ENCODE results near the gene CALHM4.

DNA sequence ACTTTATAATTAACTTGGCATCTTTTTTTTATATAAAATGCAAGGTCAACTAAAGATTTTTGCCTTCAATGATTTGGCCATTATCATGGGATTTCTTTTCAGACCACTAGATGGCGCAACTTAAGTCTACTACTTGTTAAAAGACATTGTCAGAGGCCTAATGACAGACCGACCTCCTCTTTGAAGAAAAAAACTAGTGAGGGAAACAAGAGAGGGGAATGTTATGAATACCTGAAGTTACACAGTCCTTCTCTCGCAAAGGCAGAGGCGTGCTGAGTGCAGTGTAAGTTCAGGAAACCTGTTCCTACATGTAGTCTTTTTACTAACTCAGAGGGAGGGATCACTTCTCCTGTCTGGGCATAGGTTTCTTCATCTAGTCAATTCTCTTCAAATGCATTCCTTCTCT is 17.3 kb upstream of the CALHM4 start:
- no peak for TF ChIP-seq EZH2 (IDR thresholded peaks at IDR 0.05; ENCODE audit: low read length, unreplicated experiment)
- TF ChIP-seq, protein P1, sequence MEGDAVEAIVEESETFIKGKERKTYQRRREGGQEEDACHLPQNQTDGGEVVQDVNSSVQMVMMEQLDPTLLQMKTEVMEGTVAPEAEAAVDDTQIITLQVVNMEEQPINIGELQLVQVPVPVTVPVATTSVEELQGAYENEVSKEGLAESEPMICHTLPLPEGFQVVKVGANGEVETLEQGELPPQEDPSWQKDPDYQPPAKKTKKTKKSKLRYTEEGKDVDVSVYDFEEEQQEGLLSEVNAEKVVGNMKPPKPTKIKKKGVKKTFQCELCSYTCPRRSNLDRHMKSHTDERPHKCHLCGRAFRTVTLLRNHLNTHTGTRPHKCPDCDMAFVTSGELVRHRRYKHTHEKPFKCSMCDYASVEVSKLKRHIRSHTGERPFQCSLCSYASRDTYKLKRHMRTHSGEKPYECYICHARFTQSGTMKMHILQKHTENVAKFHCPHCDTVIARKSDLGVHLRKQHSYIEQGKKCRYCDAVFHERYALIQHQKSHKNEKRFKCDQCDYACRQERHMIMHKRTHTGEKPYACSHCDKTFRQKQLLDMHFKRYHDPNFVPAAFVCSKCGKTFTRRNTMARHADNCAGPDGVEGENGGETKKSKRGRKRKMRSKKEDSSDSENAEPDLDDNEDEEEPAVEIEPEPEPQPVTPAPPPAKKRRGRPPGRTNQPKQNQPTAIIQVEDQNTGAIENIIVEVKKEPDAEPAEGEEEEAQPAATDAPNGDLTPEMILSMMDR (conservative IDR thresholded peaks at IDR 0.05; ENCODE audit: low read depth, low read length): peak; percentile 69
